Activated CD4-positive, alpha-beta T cell treated with anti-CD3 and anti-CD28 coated beads for 36 hours (primary cell): ENCODE results near the gene PPP2R2B. TPM values are rescaled to one million over a fixed set of nuclear protein-coding genes. Genes with fewer than 3 reads are reported as not detected.

ENCODE experiments used
- ATAC-seq: fragments of 200-7000 bp; cut with Tn5 transposase; one replicate; pipeline ENCODE4 v1.10.0; 2021; ENCODE audit warnings: mild to moderate bottlenecking, moderate library complexity
- CTCF ChIA-PET: fragments of 350-600 bp; sonication (Branson Sonifier 250); formaldehyde crosslinking; loops from one replicate; lab custom pipeline; 2021; ENCODE audit warnings: antibody characterized with exemption; lab: Charles Lee
- POLR2A ChIA-PET: fragments of 350-600 bp; sonication (Branson Sonifier 250); formaldehyde crosslinking; loops from one replicate; lab custom pipeline; 2021; ENCODE audit warnings: antibody characterized with exemption, inconsistent platforms; lab: Charles Lee
- DNase-seq: peaks from one replicate; pipeline ENCODE4 v3.0.0-alpha.2; 2020
- H3K27ac Mint-ChIP-seq: one replicate; pipeline ENCODE4 v1.8.0; 2021; ENCODE audit warnings: mixed read lengths
- H3K27me3 Mint-ChIP-seq: one replicate; pipeline ENCODE4 v1.8.0; 2021; ENCODE audit warnings: mixed read lengths
- H3K36me3 Mint-ChIP-seq: one replicate; pipeline ENCODE4 v1.8.0; 2021; ENCODE audit warnings: low read depth, mixed read lengths
- H3K4me1 Mint-ChIP-seq: one replicate; pipeline ENCODE4 v1.8.0; 2021; ENCODE audit warnings: mixed read lengths
- H3K4me3 Mint-ChIP-seq: one replicate; pipeline ENCODE4 v1.8.0; 2021; ENCODE audit warnings: mild to moderate bottlenecking, moderate library complexity, mixed read lengths
- H3K9me3 Mint-ChIP-seq: one replicate; pipeline ENCODE4 v1.8.0; 2021; ENCODE audit warnings: low read depth, mixed read lengths
- intact Hi-C, 2 experiments: fragments of 100-400 bp; cut with DNase I in 1 of 2; cut with micrococcal nuclease in 1 of 2; formaldehyde crosslinking; loops; one replicate each; pipeline versions ENCODE4 v1.14.2 to v1.15.1; 2022 to 2024; cut with DNase I, micrococcal nuclease
- total RNA-seq, 2 experiments: library from RNA; stranded (reverse); gene quantifications; one replicate each; pipeline ENCODE4 v1.2.3, GENCODE V29; 2021

The PPP2R2B gene
- total RNA-seq, 2 experiments from 2014 or later = 0.40 to 0.85 TPM

- Mint-ChIP-seq H3K4me3 (no peak overlapping the region), H3K4me1 (no peaks in the 10 kb centered on the region), H3K36me3 (no peaks in the 10 kb centered on the region), H3K9me3 (no peaks in the 10 kb centered on the region), H3K27me3 (no peaks in the 10 kb centered on the region), H3K27ac (no peak overlapping the region)
- ChIA-PET CTCF (interaction anchor here (1.4 kb wide), 1 partner anchor 14 kb away, joined by 3 read pairs; no protein-coding TSS in a partner anchor), POLR2A (no interaction called here)
- intact Hi-C loops = no loop called here
- DNase-seq (no peak), ATAC-seq (no peak)
Observed at GRCh38 chr5:146818822-146819221, 59.7 kb downstream of the PPP2R2B start.

- intact Hi-C loops = no loop called here
- CTCF ChIA-PET = interaction anchor here (1.4 kb wide), 1 partner anchor 15 kb away, joined by 3 read pairs; no protein-coding TSS in a partner anchor
- Mint-ChIP-seq H3K27ac (no peak overlapping the region), H3K4me3 (no peak overlapping the region), H3K36me3 (no peaks in the 10 kb centered on the region), H3K4me1 (peaks cover 2% of the 10 kb centered on the region), H3K27me3 (no peaks in the 10 kb centered on the region), H3K9me3 (no peaks in the 10 kb centered on the region)
- DNase-seq (no peak), ATAC-seq (no peak)
- POLR2A ChIA-PET = no interaction called here
Observed at GRCh38 chr5:146817973-146818372, 60.6 kb downstream of the PPP2R2B start.

- H3K27me3 Mint-ChIP-seq = no peaks in the 10 kb centered on the region
- DNase-seq (no peak), ATAC-seq (no peak)
- H3K27ac Mint-ChIP-seq = no peak overlapping the region
- no peaks in the 10 kb centered on the region for H3K36me3 Mint-ChIP-seq
- POLR2A ChIA-PET = interaction anchor here (0.5 kb wide), 1 partner anchor 10 kb away, joined by 3 read pairs; no protein-coding TSS in a partner anchor
- H3K4me3 Mint-ChIP-seq = no peak overlapping the region
- peaks cover 4% of the 10 kb centered on the region for H3K4me1 Mint-ChIP-seq
- CTCF ChIA-PET = interaction anchor here (0.8 kb wide), 1 partner anchor 15 kb away, joined by 3 read pairs; no protein-coding TSS in a partner anchor
- no peaks in the 10 kb centered on the region for H3K9me3 Mint-ChIP-seq
- intact Hi-C loops = no loop called here
Observed at GRCh38 chr5:146816775-146817387, 61.7 kb downstream of the PPP2R2B start.

- H3K9me3 Mint-ChIP-seq = no peaks in the 10 kb centered on the region
- ChIA-PET POLR2A (no interaction called here), CTCF (no interaction called here)
- H3K27me3 Mint-ChIP-seq = no peaks in the 10 kb centered on the region
- H3K4me1 Mint-ChIP-seq = peaks cover 5% of the 10 kb centered on the region
- intact Hi-C loops = no loop called here
- no peak overlapping the region for H3K4me3 Mint-ChIP-seq
- DNase-seq = no peak
- H3K36me3 Mint-ChIP-seq = no peaks in the 10 kb centered on the region
- H3K27ac Mint-ChIP-seq = no peak overlapping the region
- ATAC-seq = no peak
Observed at GRCh38 chr5:146815411-146815810, 63.1 kb downstream of the PPP2R2B start.

GRCh38 chr5:146813346-146814157 lies 65.0 kb downstream of the PPP2R2B start:
- ATAC-seq = no peak
- H3K27ac Mint-ChIP-seq = no peak overlapping the region
- H3K9me3 Mint-ChIP-seq = no peaks in the 10 kb centered on the region
- H3K36me3 Mint-ChIP-seq = no peaks in the 10 kb centered on the region
- no peak for DNase-seq
- H3K4me3 Mint-ChIP-seq = no peak overlapping the region
- peaks cover 5% of the 10 kb centered on the region for H3K4me1 Mint-ChIP-seq
- ChIA-PET POLR2A (no interaction called here), CTCF (interaction anchor here (0.6 kb wide), 1 partner anchor 693 kb away, joined by 3 read pairs; no protein-coding TSS in a partner anchor)
- intact Hi-C loops = no loop called here
- no peaks in the 10 kb centered on the region for H3K27me3 Mint-ChIP-seq

- CTCF ChIA-PET = no interaction called here
- H3K36me3 Mint-ChIP-seq = no peaks in the 10 kb centered on the region
- no peaks in the 10 kb centered on the region for H3K27me3 Mint-ChIP-seq
- intact Hi-C loops = no loop called here
- no peak overlapping the region for H3K27ac Mint-ChIP-seq
- DNase-seq (no peak), ATAC-seq (no peak)
- no peaks in the 10 kb centered on the region for H3K4me1 Mint-ChIP-seq
- H3K4me3 Mint-ChIP-seq = no peak overlapping the region
- POLR2A ChIA-PET = interaction anchor here (0.7 kb wide), 1 partner anchor 1055 kb away, joined by 4 read pairs; no protein-coding TSS in a partner anchor
- no peaks in the 10 kb centered on the region for H3K9me3 Mint-ChIP-seq
Observed at GRCh38 chr5:146805081-146805480, 73.5 kb downstream of the PPP2R2B start.

- intact Hi-C loops = no loop called here
- ATAC-seq (no peak), DNase-seq (no peak)
- H3K4me3 Mint-ChIP-seq = no peak overlapping the region
- H3K27me3 Mint-ChIP-seq = no peaks in the 10 kb centered on the region
- ChIA-PET CTCF (interaction anchor here (0.7 to 1.1 kb wide), 2 partner anchors 9 to 142 kb away, joined by 3 to 5 read pairs; no protein-coding TSS in a partner anchor), POLR2A (no interaction called here)
- H3K36me3 Mint-ChIP-seq = no peaks in the 10 kb centered on the region
- no peaks in the 10 kb centered on the region for H3K9me3 Mint-ChIP-seq
- H3K4me1 Mint-ChIP-seq = no peaks in the 10 kb centered on the region
- no peak overlapping the region for H3K27ac Mint-ChIP-seq
Observed at GRCh38 chr5:146802945-146803522, 75.5 kb downstream of the PPP2R2B start.

- intact Hi-C loops = no loop called here
- no peak overlapping the region for H3K4me3 Mint-ChIP-seq
- ATAC-seq (no peak), DNase-seq (no peak)
- H3K9me3 Mint-ChIP-seq = no peaks in the 10 kb centered on the region
- CTCF ChIA-PET = no interaction called here
- no peaks in the 10 kb centered on the region for H3K27me3 Mint-ChIP-seq
- POLR2A ChIA-PET = no interaction called here
- H3K27ac Mint-ChIP-seq = no peak overlapping the region
- no peaks in the 10 kb centered on the region for H3K36me3 Mint-ChIP-seq
- peaks cover under 1% of the 10 kb centered on the region for H3K4me1 Mint-ChIP-seq
Observed at GRCh38 chr5:146799671-146800070, 78.9 kb downstream of the PPP2R2B start.

GRCh38 chr5:146799231-146799630 lies 79.3 kb downstream of the PPP2R2B start:
- CTCF ChIA-PET = no interaction called here
- ATAC-seq = no peak
- no peak overlapping the region for H3K27ac Mint-ChIP-seq
- H3K9me3 Mint-ChIP-seq = no peaks in the 10 kb centered on the region
- POLR2A ChIA-PET = no interaction called here
- no peaks in the 10 kb centered on the region for H3K36me3 Mint-ChIP-seq
- H3K4me1 Mint-ChIP-seq = peaks cover 5% of the 10 kb centered on the region
- no peak overlapping the region for H3K4me3 Mint-ChIP-seq
- no peaks in the 10 kb centered on the region for H3K27me3 Mint-ChIP-seq
- no peak for DNase-seq
- intact Hi-C loops = no loop called here

- DNase-seq (no peak), ATAC-seq (no peak)
- Mint-ChIP-seq H3K36me3 (no peaks in the 10 kb centered on the region), H3K27ac (no peak overlapping the region), H3K9me3 (no peaks in the 10 kb centered on the region), H3K4me3 (no peak overlapping the region), H3K4me1 (peaks cover 8% of the 10 kb centered on the region), H3K27me3 (no peaks in the 10 kb centered on the region)
- intact Hi-C loops = no loop called here
- ChIA-PET POLR2A (no interaction called here), CTCF (interaction anchor here (1.1 kb wide), 1 partner anchor 27 kb away, joined by 3 read pairs; no protein-coding TSS in a partner anchor)
Observed at GRCh38 chr5:146797658-146798057, 80.9 kb downstream of the PPP2R2B start.

GRCh38 chr5:146796911-146797310 lies 81.6 kb downstream of the PPP2R2B start:
- no peaks in the 10 kb centered on the region for H3K27me3 Mint-ChIP-seq
- ChIA-PET POLR2A (no interaction called here), CTCF (interaction anchor here (0.6 to 1.1 kb wide), 4 partner anchors 26 to 893 kb away, joined by 3 read pairs; no protein-coding TSS in a partner anchor)
- H3K36me3 Mint-ChIP-seq = no peaks in the 10 kb centered on the region
- no peak overlapping the region for H3K4me3 Mint-ChIP-seq
- intact Hi-C loops = no loop called here
- no peaks in the 10 kb centered on the region for H3K9me3 Mint-ChIP-seq
- peaks cover 8% of the 10 kb centered on the region for H3K4me1 Mint-ChIP-seq
- H3K27ac Mint-ChIP-seq = no peak overlapping the region
- ATAC-seq (no peak), DNase-seq (no peak)
